ENCODE data around the gene OR51B2. TPM values are rescaled to one million over a fixed set of nuclear protein-coding genes. Genes with fewer than 3 reads are reported as not detected.

The OR51B2 gene
- total RNA-seq, 1 donor from 2014 or later = not detected

- no peak overlapping the region for H3K4me3 ChIP-seq
- no peaks in the 10 kb centered on the region for H3K27me3 ChIP-seq
- H3K36me3 ChIP-seq = no peaks in the 10 kb centered on the region
- no peak overlapping the region for H3K27ac ChIP-seq
- intact Hi-C loops (cut with DNase I) = no loop called here
- no peak for TF ChIP-seq CTCF (IDR thresholded peaks at IDR 0.05)
- no peak for TF ChIP-seq POLR2A (IDR thresholded peaks at IDR 0.05)
- no peak for TF ChIP-seq POLR2AphosphoS5 (IDR thresholded peaks at IDR 0.05; ENCODE audit: insufficient read depth in 1 of 2, low read depth in 1 of 2)
- no peak for DNase-seq (ENCODE audit: extremely low spot score in 2 of 2)
- H3K9me3 ChIP-seq = no peaks in the 10 kb centered on the region
- no peaks in the 10 kb centered on the region for H3K4me1 ChIP-seq
Measured at GRCh38 chr11:5310423-5310822, 13.7 kb downstream of the OR51B2 start.

GRCh38 chr11:5307256-5308019 is 16.7 kb downstream of the OR51B2 start:
- no peak overlapping the region for H3K27ac ChIP-seq
- intact Hi-C loops (cut with DNase I) = no loop called here
- no peak overlapping the region for H3K4me3 ChIP-seq
- no peaks in the 10 kb centered on the region for H3K27me3 ChIP-seq
- H3K9me3 ChIP-seq = no peaks in the 10 kb centered on the region
- no peaks in the 10 kb centered on the region for H3K4me1 ChIP-seq
- DNase-seq (ENCODE audit: extremely low spot score in 2 of 2) = no peak
- H3K36me3 ChIP-seq = no peaks in the 10 kb centered on the region
- no peak for TF ChIP-seq CTCF (IDR thresholded peaks at IDR 0.05)
- no peak for TF ChIP-seq POLR2AphosphoS5 (IDR thresholded peaks at IDR 0.05; ENCODE audit: insufficient read depth in 1 of 2, low read depth in 1 of 2)
- no peak for TF ChIP-seq POLR2A (IDR thresholded peaks at IDR 0.05)

- no peaks in the 10 kb centered on the region for H3K36me3 ChIP-seq
- no peaks in the 10 kb centered on the region for H3K9me3 ChIP-seq
- H3K27ac ChIP-seq = no peak overlapping the region
- H3K4me3 ChIP-seq = no peak overlapping the region
- TF ChIP-seq POLR2A (IDR thresholded peaks at IDR 0.05) = no peak
- no peak for DNase-seq (ENCODE audit: extremely low spot score in 2 of 2)
- H3K4me1 ChIP-seq = no peaks in the 10 kb centered on the region
- intact Hi-C loops (cut with DNase I) = no loop called here
- H3K27me3 ChIP-seq = no peaks in the 10 kb centered on the region
Measured at GRCh38 chr11:5304046-5304445, 20.1 kb downstream of the OR51B2 start.

GRCh38 chr11:5303626-5304025 is 20.5 kb downstream of the OR51B2 start:
- no peak for DNase-seq (ENCODE audit: extremely low spot score in 2 of 2)
- H3K36me3 ChIP-seq = no peaks in the 10 kb centered on the region
- no peaks in the 10 kb centered on the region for H3K27me3 ChIP-seq
- no peak overlapping the region for H3K4me3 ChIP-seq
- H3K9me3 ChIP-seq = no peaks in the 10 kb centered on the region
- no peak overlapping the region for H3K27ac ChIP-seq
- TF ChIP-seq POLR2A (IDR thresholded peaks at IDR 0.05) (no peak), CTCF (IDR thresholded peaks at IDR 0.05) (no peak), POLR2AphosphoS5 (IDR thresholded peaks at IDR 0.05; ENCODE audit: insufficient read depth in 1 of 2, low read depth in 1 of 2) (no peak)
- intact Hi-C loops (cut with DNase I) = no loop called here
- H3K4me1 ChIP-seq = no peaks in the 10 kb centered on the region

GRCh38 chr11:5301846-5302245 is 22.3 kb downstream of the OR51B2 start, which contains the start of gene OR51B4:
TSS of gene OR51B4 (minus strand) at chr11:5301946. CDS start at chr11:5301946, 0 bp downstream.
- no peaks in the 10 kb centered on the region for H3K9me3 ChIP-seq
- no peaks in the 10 kb centered on the region for H3K36me3 ChIP-seq
- H3K4me3 ChIP-seq = no peak within 1 kb of the TSS
- no peak within 1 kb of the TSS for H3K27ac ChIP-seq
- intact Hi-C loops (cut with DNase I) = no loop called here
- no peaks in the 10 kb centered on the region for H3K27me3 ChIP-seq
- no peaks in the 10 kb centered on the region for H3K4me1 ChIP-seq
- TF ChIP-seq CTCF (IDR thresholded peaks at IDR 0.05) (no peak), POLR2A (IDR thresholded peaks at IDR 0.05) (no peak), POLR2AphosphoS5 (IDR thresholded peaks at IDR 0.05; ENCODE audit: insufficient read depth in 1 of 2, low read depth in 1 of 2) (no peak)
- no peak for DNase-seq (ENCODE audit: extremely low spot score in 2 of 2)
